Vagina (tissue), 2 donors: Measurements from ENCODE around the gene MRPS12.

Source experiments
- POLR2A ChIP-seq, 2 donors: fragments of 450-650 bp; IDR thresholded peaks; one replicate each; pipeline ENCODE4 v1.6.1; 2017; ENCODE audit warnings: antibody characterized with exemption in 2 of 2, mild to moderate bottlenecking in 2 of 2, moderate library complexity in 2 of 2
- TF ChIP-seq, protein P1 (sequence below), 3 experiments: fragments of 450-650 bp in 2 of 3; fragments of 200-600 bp in 1 of 3; sonication (generic) in 1 of 3; IDR thresholded peaks; one replicate each; pipeline ENCODE4 v1.5.1; 2017 to 2019; ENCODE audit warnings: antibody characterized with exemption in 3 of 3, mild to moderate bottlenecking in 2 of 3, moderate library complexity in 2 of 3

DNA sequence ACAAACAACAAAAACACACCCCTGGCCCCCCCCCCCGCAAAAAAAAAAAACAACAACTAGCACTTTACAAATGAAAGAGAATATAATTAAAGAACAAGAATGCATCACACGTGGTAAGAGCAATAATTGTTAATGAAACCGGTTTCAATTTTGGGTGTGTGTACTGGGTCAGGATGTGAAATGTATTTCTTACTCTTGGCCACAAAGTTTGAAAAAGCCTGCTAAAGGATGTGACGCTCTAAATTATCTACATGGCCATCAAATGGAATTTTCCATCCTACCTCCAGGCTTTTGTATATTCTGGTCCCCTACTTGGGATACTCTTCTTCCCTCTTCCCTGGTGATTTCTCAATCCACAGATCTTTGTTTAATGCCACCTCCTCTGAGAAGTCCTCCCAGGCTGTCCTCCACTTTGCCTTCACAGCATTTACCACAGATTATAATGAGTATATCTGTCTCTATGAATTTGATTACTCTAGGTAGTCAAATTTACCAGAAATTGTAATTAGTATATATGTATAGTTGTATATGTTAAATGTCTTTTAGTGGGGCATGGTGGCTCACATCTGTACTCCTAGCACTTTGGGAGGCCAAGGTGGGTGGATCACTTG, 2.2 kb upstream of the MRPS12 start:
- TF ChIP-seq POLR2A (IDR thresholded peaks at IDR 0.05): no peak
- TF ChIP-seq, protein P1, sequence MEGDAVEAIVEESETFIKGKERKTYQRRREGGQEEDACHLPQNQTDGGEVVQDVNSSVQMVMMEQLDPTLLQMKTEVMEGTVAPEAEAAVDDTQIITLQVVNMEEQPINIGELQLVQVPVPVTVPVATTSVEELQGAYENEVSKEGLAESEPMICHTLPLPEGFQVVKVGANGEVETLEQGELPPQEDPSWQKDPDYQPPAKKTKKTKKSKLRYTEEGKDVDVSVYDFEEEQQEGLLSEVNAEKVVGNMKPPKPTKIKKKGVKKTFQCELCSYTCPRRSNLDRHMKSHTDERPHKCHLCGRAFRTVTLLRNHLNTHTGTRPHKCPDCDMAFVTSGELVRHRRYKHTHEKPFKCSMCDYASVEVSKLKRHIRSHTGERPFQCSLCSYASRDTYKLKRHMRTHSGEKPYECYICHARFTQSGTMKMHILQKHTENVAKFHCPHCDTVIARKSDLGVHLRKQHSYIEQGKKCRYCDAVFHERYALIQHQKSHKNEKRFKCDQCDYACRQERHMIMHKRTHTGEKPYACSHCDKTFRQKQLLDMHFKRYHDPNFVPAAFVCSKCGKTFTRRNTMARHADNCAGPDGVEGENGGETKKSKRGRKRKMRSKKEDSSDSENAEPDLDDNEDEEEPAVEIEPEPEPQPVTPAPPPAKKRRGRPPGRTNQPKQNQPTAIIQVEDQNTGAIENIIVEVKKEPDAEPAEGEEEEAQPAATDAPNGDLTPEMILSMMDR (IDR thresholded peaks at IDR 0.05): no peak
